ENCODE data around the gene ASAP2.

ASAP2 gene

DNA sequence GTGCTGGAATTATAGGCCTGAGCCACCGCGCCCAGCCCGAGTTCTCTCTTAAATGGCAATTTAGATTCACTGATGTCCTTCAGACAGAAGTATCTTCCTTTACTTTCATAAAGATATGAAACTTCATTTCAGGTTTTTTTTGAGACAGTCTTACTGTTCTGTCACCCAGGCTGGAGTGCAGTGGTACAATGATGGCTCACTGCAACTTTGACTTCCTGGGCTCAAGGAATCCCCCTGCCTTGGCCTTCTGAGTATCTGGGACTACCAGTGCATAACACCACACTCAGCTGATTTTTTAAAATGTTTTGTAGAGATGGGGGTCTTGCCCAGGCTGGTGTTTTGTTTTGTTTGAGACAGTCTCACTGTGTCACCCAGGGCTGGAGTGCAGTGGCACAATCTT lies 203.5 kb downstream of the ASAP2 start:
- DNase-seq: no peak

DNA sequence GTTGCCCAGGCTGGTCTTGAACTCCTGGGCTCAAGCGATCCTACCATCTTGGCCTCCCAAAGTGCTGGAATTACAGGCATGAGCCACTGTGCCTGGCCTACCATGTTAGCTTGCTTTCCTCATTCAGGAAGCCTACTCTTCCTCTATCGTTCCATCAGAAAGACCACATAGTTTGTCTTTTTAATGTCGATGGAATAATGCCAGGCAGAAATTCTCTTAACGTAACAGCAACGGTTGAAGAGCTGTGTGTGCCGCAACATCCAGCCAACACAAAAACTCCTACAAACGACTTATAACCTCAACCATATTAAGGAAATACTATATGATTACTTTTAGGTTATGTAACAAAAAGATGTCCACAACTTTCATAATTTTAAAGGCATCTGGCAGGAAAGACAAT lies 206.2 kb downstream of the ASAP2 start:
- DNase-seq: no peak

DNA sequence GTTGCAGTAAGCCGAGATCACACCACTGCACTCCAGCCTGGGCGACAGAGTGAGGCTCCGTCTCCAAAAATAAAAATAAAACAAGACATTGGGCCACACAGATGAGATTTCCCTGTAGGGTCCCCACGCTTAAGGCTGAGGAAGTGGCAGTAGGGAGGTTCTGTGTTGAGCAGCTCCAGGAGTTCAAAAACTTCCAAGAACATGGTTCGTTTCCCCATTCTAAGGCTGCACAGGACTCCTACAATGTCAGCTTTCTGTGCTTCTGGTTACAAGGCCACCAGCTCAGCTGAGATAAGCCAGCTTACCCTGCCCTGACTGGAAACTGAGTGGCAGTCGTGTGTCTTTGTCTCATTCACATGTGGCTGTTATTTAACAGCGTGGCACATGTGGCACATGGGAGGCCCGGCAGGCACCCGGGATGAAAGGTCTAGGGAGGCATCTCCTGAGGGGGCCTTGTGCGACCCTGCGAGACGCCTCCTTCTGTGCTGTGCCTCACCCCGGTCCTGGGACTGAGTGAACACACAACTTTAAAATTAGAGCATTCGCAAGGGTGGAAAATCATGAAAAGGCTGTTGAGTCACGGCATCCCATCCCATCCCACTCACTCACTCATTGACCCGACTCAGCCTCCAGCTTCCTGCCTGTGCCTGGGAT lies 209.0 kb downstream of the ASAP2 start:
- DNase-seq: no peak

DNA sequence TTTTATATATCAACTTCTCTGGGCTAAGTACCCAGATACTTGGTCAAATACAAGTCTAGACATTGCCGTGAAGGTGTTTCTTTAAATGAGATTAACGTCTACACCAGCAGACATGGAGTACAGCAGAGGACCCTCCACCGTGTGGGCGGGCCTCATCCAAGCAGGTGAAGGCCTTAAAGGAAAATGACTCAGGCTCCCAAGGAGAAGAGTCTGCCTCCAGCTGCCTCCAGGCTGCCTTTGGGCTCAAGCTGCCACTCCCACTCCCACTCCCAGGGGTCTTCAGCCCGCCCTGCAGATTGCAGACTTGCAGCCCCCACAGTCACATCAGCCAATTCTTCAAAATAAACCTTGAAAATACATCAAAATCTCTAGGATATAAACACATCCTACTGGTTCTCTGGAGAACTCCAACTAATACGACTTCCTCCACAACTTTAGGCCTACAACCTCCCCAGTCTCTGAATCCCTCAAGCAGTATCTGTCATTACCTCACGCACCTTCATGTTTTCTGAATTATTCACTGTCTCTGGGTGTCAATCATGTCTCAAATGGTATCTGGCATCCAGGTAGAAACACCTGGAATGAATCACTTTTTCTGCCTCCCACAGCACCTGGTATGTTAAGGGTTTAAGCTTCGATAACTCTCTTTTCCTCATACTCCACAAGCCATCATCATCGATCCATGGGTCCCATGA lies 209.8 kb downstream of the ASAP2 start:
- no peak for DNase-seq

DNA sequence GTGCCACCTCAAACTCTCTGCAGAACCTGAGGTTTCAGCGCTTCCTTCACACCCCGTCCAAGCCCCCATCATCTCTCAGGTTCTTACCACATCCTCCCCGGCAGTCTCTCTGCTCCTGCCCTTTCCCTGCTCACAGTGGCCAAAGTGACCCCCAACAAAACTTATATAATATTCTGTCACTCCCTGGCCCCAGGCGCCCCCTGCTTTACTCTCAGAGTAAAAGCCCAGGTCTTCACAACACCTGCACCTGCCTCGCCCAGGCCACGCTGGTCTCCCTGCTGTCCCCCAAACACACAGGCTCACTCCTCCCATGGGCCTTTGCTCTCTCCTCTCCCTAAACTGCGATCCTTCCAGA lies 210.3 kb downstream of the ASAP2 start:
- DNase-seq: no peak

DNA sequence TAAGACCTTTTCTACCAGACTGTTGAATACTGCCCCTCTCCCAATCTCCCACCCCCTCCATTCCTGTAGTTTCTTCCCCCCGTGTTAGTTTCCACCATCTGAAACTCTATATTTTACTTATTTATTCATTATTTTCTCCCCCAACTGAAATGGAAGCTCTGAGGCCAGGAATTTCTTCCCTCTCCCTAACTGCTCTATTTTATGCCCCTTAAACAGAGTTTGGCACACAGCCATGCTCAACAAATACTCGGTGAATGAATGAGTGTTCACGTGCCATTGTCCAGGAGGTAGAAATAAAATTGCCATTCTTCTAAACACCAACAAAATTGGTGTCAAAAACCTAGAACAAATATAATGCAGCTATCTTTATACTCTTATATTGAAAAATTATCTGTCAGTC lies 211.1 kb downstream of the ASAP2 start:
- DNase-seq: no peak

DNA sequence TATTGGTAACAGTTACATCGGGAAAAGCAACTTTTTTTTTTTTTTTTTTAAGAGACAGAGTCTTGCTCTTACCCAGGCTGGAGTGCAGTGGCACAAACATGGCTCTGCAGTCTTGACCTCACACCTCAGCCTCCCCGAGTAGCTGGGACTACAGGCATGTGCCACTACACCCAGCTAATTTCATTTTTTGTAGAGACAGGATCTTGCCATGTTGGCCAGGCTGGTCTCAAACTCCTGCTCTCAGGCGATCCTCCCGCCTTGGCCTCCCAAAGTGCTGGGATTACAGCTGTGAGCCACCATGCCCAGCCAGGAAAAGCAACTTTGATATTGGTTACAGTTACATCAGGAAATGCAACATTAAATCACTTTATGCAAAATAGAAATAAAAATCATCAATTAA lies 212.1 kb downstream of the ASAP2 start:
- DNase-seq: no peak

DNA sequence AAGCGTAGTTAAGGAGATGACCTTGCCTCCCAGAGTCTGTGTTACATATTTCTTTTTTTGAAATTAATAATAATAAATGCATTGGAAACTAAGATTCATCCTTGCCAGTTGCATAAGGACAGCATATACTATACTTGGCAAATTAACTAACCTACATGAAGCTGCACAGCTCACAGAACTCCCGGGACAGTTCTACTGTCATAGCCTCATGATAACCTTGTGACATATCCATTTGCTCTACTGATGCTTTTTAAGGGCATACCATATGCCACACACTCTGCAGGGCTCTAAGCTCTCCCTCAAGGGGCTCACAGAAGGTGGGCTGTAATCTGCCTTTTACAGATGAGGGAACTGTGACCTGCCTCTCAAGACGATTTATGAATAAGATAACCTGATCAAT lies 212.9 kb downstream of the ASAP2 start:
- no peak for DNase-seq

DNA sequence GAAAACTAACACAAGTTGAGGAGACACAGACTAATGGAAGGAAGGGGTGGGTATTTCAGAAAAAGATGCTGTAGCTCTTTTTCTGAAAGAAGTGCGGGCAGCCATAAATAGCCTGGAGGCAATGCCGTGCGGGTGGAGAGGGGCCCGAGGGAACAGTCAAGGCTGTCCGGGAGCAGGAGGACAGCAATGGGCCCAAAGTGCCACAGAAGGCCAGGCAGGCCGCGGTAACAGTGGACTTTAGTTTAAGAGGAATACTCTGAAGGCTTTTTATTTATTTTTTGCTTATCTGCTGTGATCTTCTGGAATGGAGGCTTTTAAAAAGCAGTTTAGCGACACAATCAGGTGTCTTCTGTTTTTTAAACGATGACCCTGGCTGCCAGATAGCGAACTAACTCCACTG lies 213.9 kb downstream of the ASAP2 start:
- DNase-seq: no peak

DNA sequence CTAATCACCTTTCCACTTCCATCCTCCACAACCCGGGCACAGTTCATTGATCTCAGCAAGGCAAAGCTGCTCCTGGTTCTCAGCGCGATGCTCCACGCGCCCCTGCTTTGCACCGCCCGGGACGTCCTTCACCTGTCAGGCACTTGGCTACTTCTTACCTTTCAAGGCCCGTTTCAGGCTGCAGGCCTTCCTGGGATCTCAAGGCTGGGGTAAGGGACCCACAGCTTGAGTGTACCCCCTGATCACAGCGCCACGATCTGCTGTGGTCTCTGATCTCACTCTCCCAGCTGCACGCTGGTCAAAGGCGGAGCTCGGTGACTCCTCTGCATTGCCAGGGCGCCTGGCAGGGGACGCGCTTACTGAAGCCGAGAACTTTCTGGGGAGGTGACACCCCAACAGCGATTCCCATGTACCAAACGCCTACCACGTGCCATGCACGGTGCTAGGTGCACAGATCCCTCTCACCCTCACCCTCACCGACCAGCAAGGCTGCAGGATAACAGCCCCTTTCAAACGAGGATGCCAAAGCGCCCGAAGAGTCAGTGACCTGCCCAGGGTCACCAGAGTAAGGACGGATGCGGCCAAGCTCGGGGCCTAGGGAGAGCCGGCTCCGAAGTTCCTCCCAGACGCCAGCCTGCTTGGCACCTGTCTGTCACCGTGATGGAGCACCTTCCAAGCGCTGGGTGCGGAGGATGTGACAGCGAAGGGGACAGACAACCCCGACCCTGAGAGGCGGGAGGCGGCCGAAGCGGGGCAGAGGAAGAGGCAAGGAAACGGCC lies 215.9 kb downstream of the ASAP2 start:
- DNase-seq: peak; percentile 24

DNA sequence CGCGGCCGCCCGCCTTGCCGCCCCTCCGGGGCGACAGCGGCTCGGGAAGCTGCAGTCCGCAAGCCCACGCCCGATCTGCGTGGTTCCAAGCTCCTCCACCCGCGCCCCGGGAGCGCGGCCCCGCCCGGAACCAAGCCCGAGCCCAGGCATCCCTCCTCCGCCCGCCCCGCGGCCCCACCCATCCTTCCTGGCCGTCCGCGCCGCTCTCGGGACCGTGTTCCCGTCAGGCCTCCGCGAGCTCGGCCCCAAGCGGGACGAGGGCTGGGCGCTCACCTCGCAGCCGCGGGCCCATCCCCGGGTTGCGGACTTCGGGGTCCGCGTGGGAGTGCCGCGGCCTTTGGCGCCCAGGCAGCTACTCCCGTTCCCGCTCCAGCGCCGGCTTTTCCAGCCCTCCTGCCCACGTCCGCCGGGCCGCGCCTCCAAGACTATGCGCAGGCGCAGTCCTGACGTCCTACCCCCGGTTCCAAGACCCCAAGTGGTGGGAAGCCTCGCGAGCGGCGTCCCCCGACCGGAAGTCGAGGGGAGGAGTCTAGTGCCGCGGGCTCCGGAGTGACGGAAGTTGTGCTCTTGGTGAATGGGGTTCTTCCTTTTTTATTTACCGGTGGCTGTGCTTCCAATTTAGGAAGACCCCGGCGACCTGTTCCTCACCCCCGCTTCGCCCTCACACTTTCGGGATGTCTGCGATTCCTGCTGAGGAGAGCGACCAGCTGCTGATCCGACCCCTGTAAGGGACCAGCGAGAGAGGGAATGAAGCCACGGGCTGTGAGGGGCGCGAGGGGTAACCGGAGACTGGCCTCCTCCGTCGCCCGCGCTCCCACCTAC lies 216.7 kb downstream of the ASAP2 start, which contains the start of the genes CPSF3 and ITGB1BP1:
Gene CPSF3 (plus strand): TSS at position 555 of the 822 bp plus-strand sequence. CDS start 120 bp downstream, at position 675.
Gene ITGB1BP1 (minus strand): TSS at position 429 of the 822 bp plus-strand sequence. CDS start 4,831 bp downstream, outside the sequence.
- DNase-seq: peak; percentile 96

DNA sequence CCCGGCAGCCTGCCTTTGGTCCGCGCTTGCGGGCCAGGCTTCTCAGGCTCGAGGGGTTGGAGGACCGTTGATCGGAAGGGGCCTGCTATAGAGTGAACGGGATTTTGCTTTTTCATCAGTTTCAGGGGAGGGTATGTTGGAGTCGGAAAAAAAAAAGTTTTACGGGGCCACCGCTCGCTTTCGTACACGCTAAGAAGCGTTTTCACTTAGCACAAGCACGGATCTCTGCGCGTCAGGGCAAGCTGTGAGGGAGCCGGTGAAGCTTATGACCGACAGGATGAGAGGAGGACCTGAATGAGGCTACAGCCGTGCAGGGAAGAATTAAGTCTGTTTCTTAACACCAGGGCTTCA lies 217.3 kb downstream of the ASAP2 start:
- DNase-seq: no peak

DNA sequence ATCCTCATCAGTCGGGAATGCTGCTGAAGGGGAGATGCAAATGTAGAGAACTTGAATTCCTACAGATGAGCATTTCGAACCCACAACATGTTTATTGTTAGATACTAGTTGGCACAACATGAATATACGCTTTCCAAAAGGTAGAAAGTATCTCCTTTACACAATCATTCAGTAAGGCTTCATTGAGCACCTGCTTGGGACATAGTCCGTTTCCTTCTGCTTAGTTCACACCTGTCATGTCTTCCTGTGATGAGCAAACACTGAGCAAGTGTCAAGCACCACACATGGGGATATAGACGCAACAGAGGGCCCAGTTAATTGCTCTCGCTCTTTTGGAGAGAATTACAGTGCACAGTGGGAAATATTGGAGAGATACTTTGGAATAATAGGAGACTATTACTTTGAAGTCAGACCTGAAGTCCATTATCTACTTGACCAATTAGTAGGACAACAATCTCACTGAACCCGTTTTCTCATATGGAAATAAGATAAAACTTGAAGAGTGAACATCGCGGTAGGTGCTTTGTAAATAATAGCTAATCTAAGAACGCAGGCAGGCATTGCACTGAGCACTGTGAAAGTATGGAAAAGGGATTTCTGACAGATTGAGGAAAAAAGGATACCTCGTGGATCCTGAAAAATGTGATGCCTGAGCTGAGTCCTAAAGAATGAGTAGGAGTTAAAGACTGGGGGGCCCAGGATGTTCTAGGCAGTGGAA lies 218.0 kb downstream of the ASAP2 start:
- no peak for DNase-seq

DNA sequence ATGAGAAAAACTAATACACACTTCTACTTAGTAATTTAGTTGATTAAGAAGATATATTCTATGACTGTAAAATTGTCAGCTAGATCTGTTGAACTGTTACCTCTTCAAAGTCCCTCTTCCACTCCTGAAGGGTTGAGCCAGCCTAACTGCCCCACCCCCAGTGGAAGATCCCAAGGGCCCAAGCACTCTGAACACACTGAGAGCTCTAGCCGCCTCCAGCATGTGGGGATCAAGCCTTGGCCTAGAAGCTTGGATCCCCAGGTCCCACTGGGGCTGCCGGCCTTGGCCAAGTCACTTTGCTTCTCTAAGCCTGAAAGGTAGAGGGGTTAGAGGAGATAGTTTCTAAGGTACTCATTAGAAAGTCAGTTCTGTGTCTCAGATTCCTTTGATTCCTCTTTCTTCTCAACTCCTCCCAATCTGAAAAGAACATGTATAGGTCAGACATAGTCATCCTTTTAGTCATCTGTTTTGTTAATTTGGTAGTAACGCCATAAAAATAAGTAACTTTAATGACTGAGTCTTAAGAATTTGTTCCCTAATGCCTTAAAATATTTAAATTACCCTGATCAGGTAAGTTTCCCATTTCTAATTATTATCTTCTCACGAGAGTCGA lies 222.5 kb downstream of the ASAP2 start:
- no peak for DNase-seq

DNA sequence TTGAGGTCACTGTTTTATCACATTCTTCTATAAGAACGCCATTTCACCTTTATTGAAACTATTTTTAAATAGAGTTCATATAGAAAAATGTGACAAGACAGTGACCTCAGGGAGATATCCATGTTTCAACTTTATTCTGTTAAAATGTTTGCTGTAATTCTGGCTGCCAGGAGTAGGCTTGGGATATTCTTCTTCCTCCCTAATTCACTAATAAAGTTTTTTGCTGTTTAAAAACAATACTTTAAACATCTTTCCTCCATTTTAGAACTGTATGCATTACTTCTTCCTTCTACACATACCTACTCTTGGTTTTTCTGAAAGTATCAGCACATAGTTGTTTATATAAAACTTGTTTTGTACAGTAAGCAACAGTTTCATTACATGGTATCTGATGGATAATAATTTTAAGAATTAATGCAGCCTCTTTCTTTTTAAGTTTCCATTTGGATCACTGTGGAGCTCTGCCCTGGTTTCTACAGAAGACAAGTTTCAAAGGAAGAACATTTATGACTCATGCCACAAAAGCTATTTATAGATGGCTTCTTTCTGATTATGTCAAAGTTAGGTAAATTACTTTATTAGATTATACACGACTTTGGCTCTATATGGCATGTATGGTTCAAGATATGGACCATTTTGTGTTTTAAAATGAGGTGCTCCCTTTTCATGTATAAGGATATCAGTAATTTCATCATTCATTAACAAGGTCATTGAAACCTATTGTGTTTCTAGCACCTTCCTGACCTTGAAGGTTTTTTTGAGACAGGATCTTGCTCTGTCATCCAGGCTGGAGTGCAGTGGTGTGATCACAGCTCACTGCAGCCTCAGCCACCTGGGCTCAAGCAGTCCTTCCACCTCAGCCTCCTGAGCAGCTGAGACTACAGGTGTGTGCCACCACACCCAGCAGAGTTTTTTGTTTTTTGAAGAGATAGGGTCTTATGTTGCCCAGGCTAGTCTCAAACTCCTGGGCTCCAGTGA lies 224.0 kb downstream of the ASAP2 start:
- no peak for DNase-seq

DNA sequence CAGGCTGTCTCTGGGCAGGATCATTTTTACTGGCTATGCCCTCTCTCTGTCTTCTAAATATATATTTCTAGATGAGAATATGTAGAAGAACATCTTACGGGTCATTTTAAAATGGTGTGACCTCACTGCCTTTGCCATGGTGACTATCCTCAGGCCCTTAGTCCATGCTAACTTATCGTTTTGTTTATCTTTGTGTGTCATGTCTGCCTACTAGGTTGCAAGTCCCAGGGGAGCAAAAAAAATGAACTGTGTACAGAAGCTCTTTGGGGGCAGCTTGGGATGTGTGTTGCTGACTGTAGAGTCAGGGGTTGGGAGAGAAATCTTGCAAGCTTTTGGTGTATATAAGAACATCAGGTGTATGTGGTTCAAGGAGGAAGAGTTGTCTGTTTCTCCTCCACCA lies 227.9 kb downstream of the ASAP2 start:
- DNase-seq: no peak

DNA sequence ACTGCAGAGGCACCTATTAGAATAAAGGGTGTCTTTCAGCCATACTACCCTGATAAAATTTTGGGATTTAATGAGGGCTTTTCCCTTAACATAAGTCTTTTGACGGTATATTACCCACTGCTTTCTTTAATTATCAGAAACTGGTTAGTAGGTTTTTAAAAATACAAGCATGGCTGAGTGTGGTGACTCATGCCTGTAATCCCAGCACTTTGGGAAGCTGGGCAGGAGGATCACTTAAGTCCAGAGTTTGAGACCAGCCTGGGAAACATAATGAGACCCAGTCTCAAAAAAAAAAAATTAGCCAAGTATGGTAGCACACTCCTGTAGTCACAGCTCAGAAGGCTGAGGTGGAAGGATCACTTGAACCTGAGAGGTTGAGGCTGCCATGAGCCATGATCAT lies 232.9 kb downstream of the ASAP2 start:
- no peak for DNase-seq

DNA sequence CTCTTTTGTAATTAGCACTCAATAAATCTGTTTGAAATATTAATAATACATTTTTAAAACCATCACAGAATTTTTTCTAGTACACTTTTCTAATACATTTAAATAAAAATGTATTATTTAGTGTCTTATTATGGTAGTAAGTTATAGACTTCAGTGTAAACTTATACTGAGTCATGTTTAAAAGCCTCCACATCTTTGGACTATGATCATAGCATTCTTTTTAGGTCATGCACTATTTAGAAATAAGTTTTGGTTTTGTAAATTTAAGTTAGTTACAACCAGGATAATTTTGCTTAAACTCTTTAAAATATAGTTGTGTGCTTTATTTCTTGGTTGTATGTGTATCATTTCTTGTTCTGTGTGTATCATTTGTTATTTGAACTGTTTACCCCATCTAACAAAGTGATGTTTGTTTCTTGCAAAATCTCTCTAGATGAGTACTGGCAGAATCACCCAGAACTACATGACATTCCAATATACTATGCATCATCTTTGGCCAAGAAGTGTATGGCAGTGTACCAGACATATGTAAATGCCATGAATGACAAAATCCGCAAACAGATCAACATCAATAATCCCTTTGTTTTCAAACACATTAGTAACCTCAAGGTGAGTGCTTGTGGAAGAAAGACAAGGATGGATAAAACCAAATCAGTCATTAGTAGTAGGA lies 233.6 kb downstream of the ASAP2 start:
- DNase-seq: no peak

DNA sequence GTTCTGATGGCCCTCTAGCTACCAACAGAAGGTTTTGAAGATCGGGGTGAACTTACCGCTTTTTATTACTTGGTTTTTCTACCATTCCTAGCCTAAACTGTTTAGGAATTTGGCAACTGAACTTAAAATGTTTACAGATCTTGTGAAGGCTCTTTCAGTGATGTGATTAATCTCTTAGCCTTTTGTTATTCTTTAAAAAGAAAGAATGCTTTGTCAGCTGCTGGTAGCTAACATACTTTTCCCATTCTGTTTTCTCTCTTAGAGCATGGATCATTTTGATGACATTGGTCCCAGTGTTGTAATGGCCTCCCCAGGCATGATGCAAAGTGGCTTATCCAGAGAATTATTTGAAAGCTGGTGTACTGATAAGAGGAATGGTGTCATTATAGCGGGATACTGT lies 234.9 kb downstream of the ASAP2 start:
- DNase-seq: no peak

DNA sequence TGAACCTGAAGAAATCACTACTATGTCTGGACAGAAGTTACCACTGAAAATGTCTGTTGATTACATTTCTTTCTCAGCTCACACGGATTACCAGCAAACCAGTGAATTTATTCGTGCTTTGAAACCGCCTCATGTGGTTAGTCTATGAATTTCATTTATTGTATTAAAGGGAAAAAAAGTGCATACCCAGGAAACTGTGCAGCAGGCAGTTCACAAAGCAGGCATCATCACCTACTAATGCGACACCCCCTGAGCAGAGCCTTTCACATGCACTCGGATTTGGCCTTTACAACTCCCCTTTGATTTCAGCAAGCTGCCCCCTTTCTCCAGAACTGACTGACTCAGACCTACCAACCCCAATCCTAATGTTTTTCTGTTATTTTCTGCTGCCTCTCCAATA lies 236.9 kb downstream of the ASAP2 start:
- DNase-seq: no peak

Data from effector CD4-positive, alpha-beta T cell (primary cell).